ENCODE measurements around the gene C19orf38.

C19orf38 gene, protein sequence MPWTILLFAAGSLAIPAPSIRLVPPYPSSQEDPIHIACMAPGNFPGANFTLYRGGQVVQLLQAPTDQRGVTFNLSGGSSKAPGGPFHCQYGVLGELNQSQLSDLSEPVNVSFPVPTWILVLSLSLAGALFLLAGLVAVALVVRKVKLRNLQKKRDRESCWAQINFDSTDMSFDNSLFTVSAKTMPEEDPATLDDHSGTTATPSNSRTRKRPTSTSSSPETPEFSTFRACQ

GRCh38 chr19:10848230-10848856 lies at the start of gene C19orf38:
C19orf38 (plus strand) TSS chr19:10848415; CDS start chr19:10848509, 94 bp downstream.
- peak in 1 of 2 donors; percentile 42 for DNase-seq

DNA sequence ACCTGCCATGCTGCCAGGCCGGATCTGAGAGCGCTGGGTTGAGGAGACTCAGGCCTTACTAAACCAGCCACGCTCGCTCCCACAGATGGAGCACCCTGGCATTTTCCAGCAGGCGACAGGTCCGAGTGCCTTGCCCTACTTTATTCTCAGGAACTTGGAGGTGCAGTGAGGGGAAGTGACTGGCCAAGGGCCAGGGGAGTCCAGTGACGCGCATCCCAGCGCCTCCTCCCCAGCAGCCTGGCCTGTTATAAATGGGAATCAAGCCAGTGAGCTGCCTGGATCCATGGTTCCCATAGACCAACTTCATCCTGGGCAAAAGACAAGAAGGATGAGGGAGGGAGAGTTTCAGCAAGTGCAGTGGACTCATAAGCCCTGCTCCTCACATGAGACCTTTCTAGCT lies 47.7 kb upstream of the C19orf38 start:
- no peak for DNase-seq

DNA sequence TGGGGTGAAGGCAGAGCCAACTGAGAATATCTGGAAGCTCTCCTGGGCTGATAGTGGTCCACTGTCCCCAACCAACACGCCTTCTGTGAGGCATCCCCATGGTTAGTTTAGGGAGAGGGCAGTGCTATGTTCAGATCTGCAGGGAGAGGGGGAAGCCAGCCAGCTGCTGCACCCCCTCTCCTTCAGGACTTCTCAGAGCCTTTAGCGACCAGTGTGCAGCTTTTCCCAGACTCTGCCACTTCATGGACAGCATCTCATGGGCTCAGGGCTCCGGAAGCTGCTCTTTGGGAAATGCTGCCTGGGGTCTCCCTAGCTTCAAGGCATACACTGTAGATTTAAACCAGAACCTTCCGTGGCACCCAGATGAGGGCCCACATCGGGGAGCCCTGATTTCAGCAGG lies 45.7 kb upstream of the C19orf38 start:
- DNase-seq = no peak

DNA sequence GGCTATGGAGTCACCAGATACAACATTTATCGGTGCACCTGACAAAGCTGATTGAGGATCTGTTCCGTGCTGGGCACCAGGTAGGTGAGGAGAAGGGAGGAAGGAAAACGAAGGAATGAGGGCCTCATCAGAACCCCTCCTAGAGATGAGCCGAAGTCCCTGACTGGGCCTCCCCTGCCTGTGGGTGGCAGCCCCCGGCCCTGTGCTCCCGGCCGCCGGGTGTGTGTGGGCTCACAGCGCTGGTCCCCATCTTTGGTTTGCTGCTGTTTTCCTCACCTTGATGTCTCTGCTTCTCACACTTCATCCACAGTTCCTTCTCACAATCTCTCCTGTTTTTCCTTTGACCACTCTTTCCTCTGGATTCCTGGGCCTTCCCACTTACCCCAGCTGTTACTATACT lies 45.0 kb upstream of the C19orf38 start:
- no peak for DNase-seq

DNA sequence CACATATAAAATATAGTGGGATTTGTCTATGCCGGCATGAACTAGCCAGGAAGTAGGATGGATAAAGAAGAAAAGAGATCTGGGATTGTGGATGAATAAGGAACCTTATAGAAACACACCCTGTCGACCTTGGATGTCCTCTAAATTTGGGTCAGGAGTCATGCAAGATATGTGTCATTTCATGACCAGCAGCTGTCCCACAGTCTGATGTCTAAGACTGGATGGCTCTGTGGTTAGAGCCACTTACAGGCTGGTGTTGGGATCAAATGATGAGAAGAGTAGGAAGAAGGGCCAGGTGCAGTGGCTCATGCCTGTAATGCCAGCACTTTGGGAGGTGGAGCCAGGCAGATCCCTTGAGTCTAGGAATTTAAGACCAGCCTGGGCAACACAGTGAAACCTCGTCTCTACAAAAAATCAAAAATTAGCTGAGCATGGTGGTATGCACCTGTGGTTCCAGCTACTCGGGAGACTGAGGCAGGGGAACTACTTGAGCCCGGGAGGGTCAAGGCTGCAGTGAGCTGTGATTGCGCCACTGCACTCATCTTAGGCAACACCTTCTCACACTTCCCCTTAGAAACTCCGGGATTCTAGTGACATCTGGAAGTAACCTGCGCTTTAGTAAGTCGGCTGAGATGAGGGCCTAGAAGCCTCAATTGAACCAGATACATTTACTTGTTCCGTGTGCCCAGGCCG lies 43.0 kb upstream of the C19orf38 start:
- peak in 1 of 2 donors; percentile 40 for DNase-seq

DNA sequence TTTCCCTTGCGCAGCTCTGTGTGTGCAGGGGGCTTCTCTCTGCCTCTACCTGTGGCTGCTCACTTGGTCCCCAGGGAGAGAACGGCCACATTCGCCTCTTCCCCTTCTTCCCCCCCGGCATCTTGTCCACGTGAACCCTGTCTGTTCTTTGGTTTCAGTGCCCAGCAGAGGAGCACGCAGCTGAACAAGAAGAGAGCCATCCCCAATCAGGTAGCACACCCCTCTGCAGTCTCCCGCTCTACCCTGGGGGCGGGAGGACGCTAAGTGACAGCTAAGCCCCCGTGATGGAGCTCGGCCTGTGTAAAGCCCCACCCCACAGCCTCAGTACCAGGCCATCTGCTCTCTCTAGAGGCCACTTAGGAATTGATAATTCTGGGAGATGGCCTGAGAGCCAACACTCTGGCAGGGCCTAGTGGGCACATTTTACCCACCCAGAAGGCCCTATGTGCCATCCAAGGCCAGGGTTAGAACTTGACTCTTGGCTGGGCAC lies 42.4 kb upstream of the C19orf38 start:
- DNase-seq = no peak

GRCh38 chr19:10808937-10809649 lies 39.1 kb upstream of the C19orf38 start:
- DNase-seq = peak; percentile 15 to 42

DNA sequence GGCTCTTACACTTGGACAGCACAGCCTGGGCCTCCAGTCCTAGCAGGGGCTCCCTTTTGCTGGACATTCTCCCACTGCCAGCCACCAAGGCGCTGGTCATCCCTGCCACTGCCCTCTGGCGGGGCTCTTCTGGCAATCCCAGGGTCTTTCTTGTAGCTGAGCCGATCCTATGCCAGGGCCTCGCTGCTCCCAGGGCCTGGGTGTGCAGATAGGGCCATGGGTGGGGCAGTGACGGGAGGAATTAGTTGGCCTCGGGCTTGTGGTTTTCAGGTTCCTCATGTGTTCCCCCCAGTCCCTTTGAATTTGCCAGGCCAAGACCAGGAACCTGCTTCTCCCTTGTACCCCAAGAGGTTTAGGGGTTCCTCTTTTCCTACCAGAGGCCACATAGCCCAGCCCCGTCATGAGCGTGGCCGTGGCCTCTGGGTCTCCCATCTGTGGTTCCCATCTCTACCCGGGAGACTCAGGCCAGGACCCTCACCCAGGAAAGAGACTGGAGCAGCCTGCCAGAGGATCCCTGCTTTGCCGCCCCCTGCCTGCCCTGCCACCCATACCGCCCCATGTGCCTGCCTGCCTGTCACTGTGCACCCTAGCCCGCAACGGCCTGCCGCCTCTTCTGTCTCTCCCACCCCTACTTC lies 38.4 kb upstream of the C19orf38 start:
- peak in 1 of 2 donors; percentile 51 for DNase-seq

DNA sequence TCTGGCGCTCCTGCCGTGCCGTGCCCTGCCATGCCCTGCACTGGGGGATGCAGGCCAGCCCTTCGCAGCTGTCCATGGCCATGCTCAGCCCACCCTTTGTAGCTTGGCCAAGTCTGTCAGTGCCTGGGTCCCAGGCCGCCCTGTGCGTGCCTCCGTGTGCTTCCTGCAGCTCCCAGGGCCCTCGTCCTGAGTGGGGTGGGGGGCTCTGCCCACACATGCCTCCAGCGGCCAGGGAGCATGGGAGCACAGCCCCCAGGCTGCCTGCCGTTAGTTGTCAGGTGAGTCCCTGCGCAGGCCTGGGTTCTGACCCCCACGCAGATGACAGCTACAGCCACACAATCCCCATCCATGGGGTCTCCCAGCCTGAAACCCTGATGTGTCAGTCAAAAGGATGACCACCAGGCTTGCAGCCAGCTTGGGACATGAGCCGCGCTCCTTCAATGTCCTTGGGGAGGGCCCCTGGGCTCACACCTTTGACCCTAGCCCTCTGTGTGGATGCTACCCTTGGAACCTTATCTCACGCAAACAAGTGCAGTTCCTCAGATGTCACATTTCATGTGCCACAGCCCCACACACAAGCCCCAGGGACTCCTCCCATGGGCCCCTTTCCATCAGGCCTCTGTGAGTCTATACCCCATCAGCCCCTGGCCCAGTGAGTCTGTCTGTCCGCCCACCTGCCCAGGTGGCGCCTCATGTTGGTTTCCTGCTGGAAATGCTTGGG lies 36.7 kb upstream of the C19orf38 start:
- DNase-seq = no peak

GRCh38 chr19:10812196-10812595 lies 36.0 kb upstream of the C19orf38 start:
- no peak for DNase-seq

- peak; percentile 28 to 63 for DNase-seq
Measured at GRCh38 chr19:10812902-10813404, 35.3 kb upstream of the C19orf38 start.

DNA sequence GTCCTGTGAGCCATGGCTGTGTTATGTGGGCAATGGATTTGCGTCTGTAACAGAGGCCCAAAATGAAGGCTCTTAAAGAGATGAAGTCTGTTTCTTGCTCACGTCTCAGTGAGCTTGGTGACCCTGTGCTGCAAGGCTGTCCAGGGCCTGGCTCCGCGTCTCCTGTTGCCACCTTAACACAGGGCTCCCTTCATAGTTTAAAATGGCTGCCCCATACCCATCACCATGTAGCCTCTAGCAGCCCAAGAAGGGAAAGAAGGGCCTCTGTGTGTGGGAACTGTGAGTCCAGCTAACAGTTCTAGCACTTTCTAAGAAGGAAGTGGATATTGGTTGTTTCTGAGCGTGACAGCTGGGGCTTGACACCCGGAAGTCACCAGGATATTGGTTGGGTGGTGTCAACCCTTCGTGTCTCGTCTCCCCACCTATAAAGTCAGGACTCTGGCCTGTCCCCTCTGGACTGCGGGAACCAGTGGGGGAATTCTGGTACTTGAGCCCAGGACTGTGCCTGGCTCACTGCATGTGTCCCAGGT lies 33.1 kb upstream of the C19orf38 start:
- DNase-seq = peak; percentile 26 to 33

DNA sequence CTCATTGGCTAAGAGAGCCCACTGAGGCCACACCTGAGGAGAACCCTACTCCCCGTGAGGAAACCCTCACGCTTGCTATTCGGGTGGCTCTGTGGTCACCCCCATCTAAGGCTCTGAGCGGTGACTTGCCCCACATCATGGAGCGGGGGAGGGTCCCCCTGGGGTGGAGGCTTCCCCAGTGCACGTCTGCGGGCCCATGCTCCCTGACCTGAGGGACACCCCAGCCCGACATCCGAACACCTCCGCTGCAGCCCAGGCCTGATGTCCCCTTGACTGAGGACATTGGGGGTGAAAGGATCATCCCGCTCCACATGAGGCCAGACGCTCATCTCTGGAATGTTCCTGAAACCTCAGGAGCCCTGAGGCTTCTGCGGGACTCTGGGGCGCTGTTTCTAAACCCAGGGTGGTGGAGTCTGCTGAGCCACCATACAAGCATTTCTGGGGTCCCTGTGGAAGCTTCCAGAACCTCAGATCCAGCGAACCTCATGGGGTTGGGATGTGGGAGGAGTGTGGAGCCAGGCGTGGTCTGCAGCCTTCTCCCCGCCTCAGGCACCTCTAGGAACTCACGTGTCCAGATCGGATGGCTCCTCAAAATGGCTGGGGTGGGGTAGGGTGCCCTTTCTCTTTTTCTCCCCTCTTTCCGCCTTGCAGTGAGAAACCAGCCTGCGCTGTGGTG lies 32.1 kb upstream of the C19orf38 start:
- no peak for DNase-seq

GRCh38 chr19:10816691-10817090 lies 31.5 kb upstream of the C19orf38 start:
- no peak for DNase-seq

DNA sequence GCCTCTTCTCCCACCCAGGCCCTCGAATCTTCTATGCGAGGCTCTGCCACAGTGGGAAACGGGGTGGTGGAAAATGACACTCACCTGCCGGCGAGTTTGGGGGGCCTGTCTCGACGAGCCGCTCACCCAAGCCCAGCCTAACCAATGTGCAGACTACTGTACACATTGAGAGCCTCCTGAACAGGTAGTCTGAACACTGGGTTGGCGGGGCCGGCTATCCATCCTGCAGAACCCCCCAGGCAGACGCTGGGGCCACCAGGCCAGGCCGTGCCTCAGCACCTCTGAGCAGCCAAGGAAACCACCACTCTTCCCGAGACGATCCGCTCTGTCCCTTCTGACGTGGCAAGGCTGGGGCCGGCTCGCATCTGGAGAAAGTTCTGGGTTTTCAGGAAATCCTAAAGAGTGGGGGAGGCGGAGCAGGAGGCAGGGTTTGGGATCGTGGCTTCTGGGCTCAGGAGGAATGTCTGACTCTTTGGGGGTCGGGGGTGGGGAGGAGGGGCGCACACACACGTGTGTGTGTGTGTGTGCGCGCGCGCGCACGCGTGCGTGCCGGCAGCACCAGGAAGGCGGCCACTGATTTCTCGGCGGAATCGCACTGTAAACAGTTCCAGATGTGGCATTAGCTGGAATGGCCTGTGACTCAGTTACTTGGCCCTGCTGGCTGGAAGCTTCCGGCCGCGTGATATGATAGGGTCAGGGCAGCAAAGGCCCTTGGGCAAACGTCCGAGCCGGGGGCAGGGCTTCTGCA lies 30.8 kb upstream of the C19orf38 start:
- DNase-seq = no peak

GRCh38 chr19:10818301-10819123 lies 29.7 kb upstream of the C19orf38 start:
- DNase-seq = no peak

GRCh38 chr19:10819124-10820060 lies 28.8 kb upstream of the C19orf38 start:
- DNase-seq = no peak

DNA sequence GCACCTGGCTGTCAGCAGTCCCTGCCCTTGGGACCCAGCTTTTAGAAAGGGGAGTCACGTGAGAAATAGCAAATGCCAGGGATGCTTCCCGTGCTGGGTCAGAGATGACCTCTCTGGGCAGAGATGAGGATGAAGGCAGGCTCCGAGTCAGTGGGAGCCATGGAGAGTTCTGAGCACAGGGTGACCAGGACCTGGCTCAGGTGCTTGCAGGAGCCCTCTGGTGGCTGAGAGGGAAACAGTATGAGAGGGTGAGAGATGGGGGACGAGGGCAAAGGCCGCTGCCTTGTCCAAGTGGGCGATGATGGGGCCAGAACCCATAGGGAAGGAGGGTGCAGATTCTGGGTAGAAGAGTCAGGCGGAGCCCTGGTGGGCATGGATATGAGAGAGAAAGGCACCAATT lies 28.0 kb upstream of the C19orf38 start:
- DNase-seq = no peak
